Measurements from ENCODE around the gene IER3IP1. TPM values are rescaled to one million over a fixed set of nuclear protein-coding genes. Genes with fewer than 3 reads are reported as not detected.

The IER3IP1 gene
- total RNA-seq, 4 donors from 2014 or later: 13.2 to 17.6 (median 14.3) TPM

DNA sequence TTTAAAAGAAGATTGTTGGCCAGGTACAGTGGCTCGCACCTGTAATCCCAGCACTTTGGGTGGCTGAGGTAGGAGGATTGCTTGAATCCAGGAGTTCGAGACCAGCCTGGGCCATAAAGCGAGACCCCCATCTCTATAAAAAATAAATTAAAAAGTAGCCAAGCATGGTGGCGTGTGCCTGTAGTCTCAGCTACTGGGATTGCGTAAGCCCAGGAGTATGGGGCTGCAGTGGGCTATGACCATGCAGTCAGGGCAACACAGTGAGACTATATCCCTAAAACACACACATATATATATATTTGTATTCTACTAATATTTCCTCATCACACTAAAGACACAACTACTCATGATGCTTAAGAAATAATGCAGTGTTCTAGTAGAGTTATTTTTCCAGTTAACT is 33.0 kb downstream of the IER3IP1 start:
- no peak overlapping the region for H3K4me3 ChIP-seq (replicated peaks in 1 of 3)
- DNase-seq: no peak
- H3K36me3 ChIP-seq: no peaks in the 10 kb centered on the region
- no peak for TF ChIP-seq POLR2A (IDR thresholded peaks at IDR 0.05)
- TF ChIP-seq, protein P1, sequence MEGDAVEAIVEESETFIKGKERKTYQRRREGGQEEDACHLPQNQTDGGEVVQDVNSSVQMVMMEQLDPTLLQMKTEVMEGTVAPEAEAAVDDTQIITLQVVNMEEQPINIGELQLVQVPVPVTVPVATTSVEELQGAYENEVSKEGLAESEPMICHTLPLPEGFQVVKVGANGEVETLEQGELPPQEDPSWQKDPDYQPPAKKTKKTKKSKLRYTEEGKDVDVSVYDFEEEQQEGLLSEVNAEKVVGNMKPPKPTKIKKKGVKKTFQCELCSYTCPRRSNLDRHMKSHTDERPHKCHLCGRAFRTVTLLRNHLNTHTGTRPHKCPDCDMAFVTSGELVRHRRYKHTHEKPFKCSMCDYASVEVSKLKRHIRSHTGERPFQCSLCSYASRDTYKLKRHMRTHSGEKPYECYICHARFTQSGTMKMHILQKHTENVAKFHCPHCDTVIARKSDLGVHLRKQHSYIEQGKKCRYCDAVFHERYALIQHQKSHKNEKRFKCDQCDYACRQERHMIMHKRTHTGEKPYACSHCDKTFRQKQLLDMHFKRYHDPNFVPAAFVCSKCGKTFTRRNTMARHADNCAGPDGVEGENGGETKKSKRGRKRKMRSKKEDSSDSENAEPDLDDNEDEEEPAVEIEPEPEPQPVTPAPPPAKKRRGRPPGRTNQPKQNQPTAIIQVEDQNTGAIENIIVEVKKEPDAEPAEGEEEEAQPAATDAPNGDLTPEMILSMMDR (IDR thresholded peaks at IDR 0.05): no peak
- no peaks in the 10 kb centered on the region for H3K9me3 ChIP-seq
- 95 to 99% methylated on average over 5 of the region's 5 CpGs for WGBS, 2 donors
- no peaks in the 10 kb centered on the region for H3K27me3 ChIP-seq
- intact Hi-C loops (cut with DNase I): no loop called here
- H3K27ac ChIP-seq: no peak overlapping the region
- no peaks in the 10 kb centered on the region for H3K4me1 ChIP-seq

DNA sequence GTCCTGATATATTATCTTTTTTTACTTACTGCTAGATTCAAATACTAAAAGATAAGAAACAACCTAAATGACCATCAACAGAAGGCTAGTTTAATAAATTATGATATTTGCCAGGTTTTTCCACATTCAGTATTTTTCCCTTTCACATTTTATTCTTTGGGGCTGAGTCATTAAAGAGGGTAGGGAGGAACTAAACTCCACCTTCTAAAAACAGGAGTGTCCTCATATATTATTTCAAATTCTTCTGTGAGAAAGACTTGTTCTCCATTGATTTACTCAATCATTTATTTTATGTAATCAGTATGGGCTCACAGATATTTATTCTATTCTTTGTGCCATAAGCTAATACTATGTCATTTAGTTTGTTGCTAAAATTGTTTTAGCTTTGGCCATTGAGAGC is 34.9 kb downstream of the IER3IP1 start:
- Histone ChIP-seq H3K27me3 (no peaks in the 10 kb centered on the region), H3K4me1 (no peaks in the 10 kb centered on the region), H3K4me3 (replicated peaks in 1 of 3) (no peak overlapping the region), H3K27ac (no peak overlapping the region), H3K36me3 (no peaks in the 10 kb centered on the region), H3K9me3 (no peaks in the 10 kb centered on the region)
- TF ChIP-seq, protein P1 (IDR thresholded peaks at IDR 0.05): no peak
- TF ChIP-seq POLR2A (IDR thresholded peaks at IDR 0.05): no peak
- DNase-seq: no peak
- intact Hi-C loops (cut with DNase I): no loop called here

DNA sequence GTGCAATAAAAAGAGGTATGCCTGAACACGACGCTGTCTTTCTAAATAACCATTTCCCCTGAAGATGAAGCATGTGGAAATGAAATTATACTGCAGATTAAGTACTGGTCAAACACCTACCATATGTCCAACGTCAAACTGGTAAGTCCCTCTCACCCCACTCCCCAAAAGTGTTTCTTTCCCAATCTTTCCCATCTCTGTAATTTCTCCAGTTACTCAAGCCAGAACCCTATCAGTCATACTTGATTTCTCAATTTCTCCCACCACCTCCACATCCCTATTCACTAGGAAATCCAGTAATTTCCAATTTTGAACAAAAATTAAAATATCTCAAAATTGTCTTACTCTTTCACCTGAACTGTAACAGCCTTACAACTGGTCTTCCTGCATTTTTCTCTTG is 55.0 kb downstream of the IER3IP1 start:
- WGBS, 2 donors: 97 to 98% methylated on average over 3 of the region's 3 CpGs

DNA sequence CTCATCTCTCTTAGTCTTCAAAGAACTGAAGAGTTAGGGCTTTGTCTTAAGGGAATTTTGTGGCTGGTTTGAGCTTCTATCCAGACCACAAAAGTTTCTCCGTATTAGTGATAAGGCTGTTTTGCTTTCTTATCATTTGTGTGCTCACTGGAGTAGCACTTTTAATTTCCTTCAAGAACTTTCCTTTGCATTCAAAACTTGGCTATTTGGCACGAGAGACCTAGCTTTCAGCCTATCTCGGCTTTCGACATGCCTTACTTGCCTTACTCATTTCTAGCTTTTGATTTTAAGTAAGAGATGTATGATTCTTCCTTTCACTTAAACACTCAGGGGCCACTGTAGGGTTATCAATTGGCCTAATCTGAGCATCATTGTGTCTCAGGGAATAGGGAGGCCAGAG is 55.7 kb downstream of the IER3IP1 start:
- Histone ChIP-seq H3K27me3 (no peaks in the 10 kb centered on the region), H3K4me1 (no peaks in the 10 kb centered on the region), H3K36me3 (peaks cover 0 to 4% of the 10 kb centered on the region in 2 donors), H3K27ac (no peak overlapping the region), H3K9me3 (no peaks in the 10 kb centered on the region), H3K4me3 (replicated peaks in 1 of 3) (no peak overlapping the region)
- TF ChIP-seq, protein P1 (IDR thresholded peaks at IDR 0.05): no peak
- TF ChIP-seq POLR2A (IDR thresholded peaks at IDR 0.05): no peak
- intact Hi-C loops (cut with DNase I): no loop called here
- 89 to 93% methylated on average over 4 of the region's 4 CpGs for WGBS, 2 donors
- no peak for DNase-seq

More for the DNA sequence above, 55.0 kb downstream of the IER3IP1 start:
- no peak for TF ChIP-seq POLR2A (IDR thresholded peaks at IDR 0.05)
- TF ChIP-seq, protein P1 (IDR thresholded peaks at IDR 0.05): no peak
- no peaks in the 10 kb centered on the region for H3K4me1 ChIP-seq
- H3K27me3 ChIP-seq: no peaks in the 10 kb centered on the region
- H3K27ac ChIP-seq: no peak overlapping the region
- no peak for DNase-seq
- H3K4me3 ChIP-seq (replicated peaks in 1 of 3): no peak overlapping the region
- intact Hi-C loops (cut with DNase I): no loop called here
- H3K9me3 ChIP-seq: no peaks in the 10 kb centered on the region
- H3K36me3 ChIP-seq: peaks cover 0 to 4% of the 10 kb centered on the region in 2 donors

DNA sequence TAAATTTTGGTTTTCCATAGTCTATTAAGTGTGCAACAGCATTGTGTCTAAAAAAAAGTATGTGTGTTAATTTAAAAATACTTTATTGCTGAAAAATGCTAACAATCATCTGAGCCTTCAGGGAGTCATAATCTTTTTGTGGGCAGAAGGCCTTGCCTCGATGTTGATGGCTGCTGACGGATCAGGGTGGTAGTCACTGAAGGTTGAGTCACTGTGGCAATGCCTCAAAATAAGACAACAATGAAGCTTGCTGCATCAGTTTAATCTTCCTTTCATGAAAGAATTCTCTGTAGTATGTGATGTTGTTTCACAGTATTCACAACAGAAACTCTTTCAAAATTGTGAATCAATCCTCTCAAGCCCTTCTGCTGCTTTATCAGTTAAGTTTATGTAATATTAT is 57.2 kb downstream of the IER3IP1 start:
- Histone ChIP-seq H3K27me3 (no peaks in the 10 kb centered on the region), H3K4me1 (no peaks in the 10 kb centered on the region), H3K9me3 (no peaks in the 10 kb centered on the region), H3K27ac (no peak overlapping the region), H3K36me3 (peaks cover 0 to 7% of the 10 kb centered on the region in 2 donors), H3K4me3 (replicated peaks in 1 of 3) (no peak overlapping the region)
- intact Hi-C loops (cut with DNase I): no loop called here
- TF ChIP-seq POLR2A (IDR thresholded peaks at IDR 0.05): no peak
- TF ChIP-seq, protein P1 (IDR thresholded peaks at IDR 0.05): no peak
- no peak for DNase-seq
- WGBS, 2 donors: 91 to 96% methylated on average over 2 of the region's 2 CpGs
